Osteocyte (in vitro differentiated cells): ENCODE results near the gene TMEM178B. TPM values are rescaled to one million over a fixed set of nuclear protein-coding genes. Genes with fewer than 3 reads are reported as not detected.

Source experiments
- DNase-seq: peaks from one replicate; pipeline ENCODE4 v3.0.0; 2021; ENCODE audit warnings: mixed read lengths; ENCODE audit not compliant: unreplicated experiment; ENCODE audit errors: extremely low spot score
- H3K27ac Mint-ChIP-seq: one replicate; pipeline ENCODE4 v1.8.0; 2021; ENCODE audit warnings: mild to moderate bottlenecking, mixed read lengths; ENCODE audit not compliant: unreplicated experiment
- H3K27me3 Mint-ChIP-seq: one replicate; pipeline ENCODE4 v1.8.0; 2021; ENCODE audit warnings: mixed read lengths; ENCODE audit not compliant: unreplicated experiment
- H3K36me3 Mint-ChIP-seq: one replicate; pipeline ENCODE4 v1.8.0; 2021; ENCODE audit warnings: mixed read lengths; ENCODE audit not compliant: unreplicated experiment
- H3K4me1 Mint-ChIP-seq: one replicate; pipeline ENCODE4 v1.8.0; 2021; ENCODE audit warnings: mixed read lengths; ENCODE audit not compliant: unreplicated experiment
- H3K4me3 Mint-ChIP-seq: one replicate; pipeline ENCODE4 v1.8.0; 2021; ENCODE audit warnings: mild to moderate bottlenecking, moderate library complexity, mixed read lengths; ENCODE audit not compliant: unreplicated experiment
- H3K9me3 Mint-ChIP-seq: one replicate; pipeline ENCODE4 v1.8.0; 2021; ENCODE audit warnings: mixed read lengths; ENCODE audit not compliant: unreplicated experiment
- total RNA-seq: library from RNA; stranded (reverse); gene quantifications from 2 replicates; pipeline ENCODE4 v1.2.1, GENCODE V29; 2021
- TF ChIP-seq, protein P1 (sequence below): fragments of 200-600 bp; sonication (generic); IDR thresholded peaks from 2 replicates; pipeline ENCODE4 v1.5.0; 2021; ENCODE audit warnings: antibody characterized with exemption, mild to moderate bottlenecking, moderate library complexity

The TMEM178B gene
- total RNA-seq, 1 donor from 2014 or later = 0.70 TPM

DNA sequence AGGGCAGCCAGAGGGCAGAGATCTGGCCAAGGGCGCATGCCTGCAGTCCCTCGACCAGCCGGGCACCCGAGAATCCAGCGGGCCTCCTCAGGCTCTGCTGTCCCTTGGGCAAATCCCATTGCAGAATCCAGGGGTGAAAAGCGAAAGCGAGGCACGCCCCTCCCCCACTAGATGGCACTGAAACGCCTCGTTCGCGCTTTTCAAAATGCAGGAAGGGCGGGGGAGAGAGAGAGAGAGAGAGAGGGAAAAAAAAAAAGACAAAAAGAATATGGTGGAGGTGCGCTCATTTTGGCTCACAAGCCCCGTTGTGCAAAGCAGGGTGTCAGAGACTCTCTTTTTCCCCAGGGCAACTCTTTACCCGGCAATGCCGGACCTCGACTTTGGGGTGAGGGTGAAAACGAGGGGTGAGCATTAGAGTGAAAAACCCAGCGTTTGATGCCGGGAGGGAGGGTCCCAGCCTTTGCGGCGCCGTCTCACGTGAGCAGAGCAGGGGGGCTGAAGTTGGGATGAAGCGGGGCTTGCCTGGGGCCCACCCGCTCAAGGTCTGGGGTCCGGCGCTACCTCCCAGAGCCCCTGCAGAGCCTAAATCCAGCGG lies 2.5 kb upstream of the TMEM178B start:
- H3K4me1 Mint-ChIP-seq = peaks cover 32% of the 10 kb centered on the region
- TF ChIP-seq, protein P1, sequence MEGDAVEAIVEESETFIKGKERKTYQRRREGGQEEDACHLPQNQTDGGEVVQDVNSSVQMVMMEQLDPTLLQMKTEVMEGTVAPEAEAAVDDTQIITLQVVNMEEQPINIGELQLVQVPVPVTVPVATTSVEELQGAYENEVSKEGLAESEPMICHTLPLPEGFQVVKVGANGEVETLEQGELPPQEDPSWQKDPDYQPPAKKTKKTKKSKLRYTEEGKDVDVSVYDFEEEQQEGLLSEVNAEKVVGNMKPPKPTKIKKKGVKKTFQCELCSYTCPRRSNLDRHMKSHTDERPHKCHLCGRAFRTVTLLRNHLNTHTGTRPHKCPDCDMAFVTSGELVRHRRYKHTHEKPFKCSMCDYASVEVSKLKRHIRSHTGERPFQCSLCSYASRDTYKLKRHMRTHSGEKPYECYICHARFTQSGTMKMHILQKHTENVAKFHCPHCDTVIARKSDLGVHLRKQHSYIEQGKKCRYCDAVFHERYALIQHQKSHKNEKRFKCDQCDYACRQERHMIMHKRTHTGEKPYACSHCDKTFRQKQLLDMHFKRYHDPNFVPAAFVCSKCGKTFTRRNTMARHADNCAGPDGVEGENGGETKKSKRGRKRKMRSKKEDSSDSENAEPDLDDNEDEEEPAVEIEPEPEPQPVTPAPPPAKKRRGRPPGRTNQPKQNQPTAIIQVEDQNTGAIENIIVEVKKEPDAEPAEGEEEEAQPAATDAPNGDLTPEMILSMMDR = no peak
- no peaks in the 10 kb centered on the region for H3K36me3 Mint-ChIP-seq
- peak overlapping the region; percentile 77 for H3K4me3 Mint-ChIP-seq
- DNase-seq = no peak
- H3K9me3 Mint-ChIP-seq = no peaks in the 10 kb centered on the region
- peaks cover 40% of the 10 kb centered on the region for H3K27me3 Mint-ChIP-seq
- no peak overlapping the region for H3K27ac Mint-ChIP-seq

DNA sequence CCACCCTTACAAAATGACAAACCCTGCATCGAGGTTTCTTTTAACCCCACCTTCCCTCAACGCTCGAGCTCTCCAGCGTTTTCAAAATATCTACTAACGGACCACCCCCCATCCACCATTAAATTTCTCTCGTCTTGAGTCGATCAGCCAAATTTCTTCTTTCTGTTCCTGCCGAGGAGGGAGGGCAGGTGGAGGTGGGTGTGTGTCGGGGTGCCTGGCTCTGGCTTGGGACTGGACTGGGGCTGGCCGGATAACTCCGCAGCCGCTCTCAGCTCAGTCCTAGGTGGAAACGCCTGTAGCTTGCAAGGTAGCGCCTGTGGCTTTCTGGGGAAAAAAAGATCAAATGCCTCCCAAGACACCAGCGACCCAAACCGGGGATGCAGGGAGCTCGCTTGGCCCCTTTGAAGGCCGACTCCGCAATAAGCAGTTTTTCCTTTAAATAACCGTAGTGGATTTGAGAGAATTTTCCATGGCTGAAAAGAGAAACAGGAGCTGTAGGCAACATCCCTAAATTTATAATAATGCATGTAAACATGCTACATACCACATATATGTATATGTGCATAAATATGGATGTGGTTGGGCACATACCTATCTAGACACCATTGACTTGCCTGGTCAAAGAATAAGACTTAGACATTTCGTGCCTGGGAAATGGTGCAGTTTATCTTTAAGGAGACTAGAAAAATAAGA lies 1.9 kb upstream of the TMEM178B start:
- H3K4me1 Mint-ChIP-seq = peaks cover 32% of the 10 kb centered on the region
- H3K36me3 Mint-ChIP-seq = no peaks in the 10 kb centered on the region
- H3K4me3 Mint-ChIP-seq = peak overlapping the region; percentile 77
- no peak for DNase-seq
- no peaks in the 10 kb centered on the region for H3K9me3 Mint-ChIP-seq
- TF ChIP-seq, protein P1 = no peak
- no peak overlapping the region for H3K27ac Mint-ChIP-seq
- H3K27me3 Mint-ChIP-seq = peaks cover 40% of the 10 kb centered on the region

DNA sequence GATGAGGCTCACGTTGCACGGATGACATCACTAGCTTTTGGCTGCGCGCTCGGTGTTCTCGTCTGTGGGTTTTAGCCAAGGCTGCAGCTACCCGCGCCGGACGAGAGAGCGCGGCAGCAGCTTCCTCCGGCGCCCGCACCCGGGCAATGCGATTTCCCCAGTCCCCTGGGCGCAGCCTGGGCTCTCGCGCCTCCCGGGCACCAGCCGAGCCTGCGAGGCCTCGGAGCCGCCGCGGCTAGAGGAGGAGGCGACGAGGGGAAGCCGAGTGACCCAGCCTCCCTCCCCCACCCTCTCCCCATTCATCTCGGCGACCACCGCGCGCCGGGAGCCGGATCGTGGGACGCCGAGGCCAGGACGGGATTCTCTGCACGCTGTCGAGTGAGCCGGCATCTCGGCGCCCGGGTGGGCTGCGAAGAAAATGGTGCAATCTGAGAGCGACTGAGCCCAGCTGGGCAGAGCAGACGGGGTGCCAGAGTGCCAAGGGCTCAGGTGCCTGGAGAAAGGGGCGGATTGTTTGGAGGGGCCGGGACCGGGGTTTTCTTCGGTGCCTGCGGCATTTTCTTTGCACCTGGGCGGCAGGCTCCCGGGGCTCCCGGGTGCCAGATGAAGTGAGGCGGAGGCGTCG lies 1.2 kb upstream of the TMEM178B start:
- Mint-ChIP-seq H3K4me3 (peak overlapping the region; percentile 77), H3K27me3 (peaks cover 40% of the 10 kb centered on the region), H3K9me3 (no peaks in the 10 kb centered on the region), H3K36me3 (no peaks in the 10 kb centered on the region), H3K4me1 (peaks cover 32% of the 10 kb centered on the region), H3K27ac (no peak overlapping the region)
- TF ChIP-seq, protein P1 = no peak
- no peak for DNase-seq

DNA sequence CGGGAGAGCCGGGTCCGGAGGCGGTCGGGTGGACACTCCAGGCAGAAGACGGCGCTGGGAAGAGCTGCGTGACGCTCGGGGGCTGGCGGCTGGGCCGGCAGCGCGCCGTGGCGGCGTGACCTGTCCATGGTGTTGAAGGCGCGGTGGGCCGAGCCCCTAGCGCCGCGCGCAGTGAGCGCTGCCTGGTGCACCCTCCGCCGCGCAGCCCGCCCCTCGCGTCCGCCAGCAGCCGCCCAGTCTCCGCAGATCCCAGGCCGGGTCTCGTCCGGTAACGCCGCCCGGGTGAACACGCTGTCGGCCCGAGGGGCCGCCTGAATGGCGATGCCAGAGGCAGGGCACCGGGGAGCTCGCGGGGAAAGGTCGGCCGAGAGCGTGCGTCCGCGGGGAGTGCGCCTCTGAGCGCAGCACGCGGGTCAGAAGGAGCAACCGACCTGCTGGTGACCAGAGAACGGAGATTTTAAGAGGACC lies 657 bp upstream of the TMEM178B start:
- Mint-ChIP-seq H3K4me1 (peaks cover 32% of the 10 kb centered on the region), H3K9me3 (no peaks in the 10 kb centered on the region), H3K36me3 (no peaks in the 10 kb centered on the region), H3K27ac (no peak overlapping the region), H3K4me3 (peak overlapping the region; percentile 77), H3K27me3 (peaks cover 40% of the 10 kb centered on the region)
- peak; percentile 86 for DNase-seq
- TF ChIP-seq, protein P1 = no peak
